HEK293 (cell line): ENCODE data around the gene NDRG3.
"Not testable (repeated sequence)": the region's sequence is repeated elsewhere in the genome, so short reads cannot be mapped to it uniquely, and the experiment has no call there.

Experiments used
- CTCF ChIA-PET: fragments of 350-600 bp; formaldehyde crosslinking; extraction: SDS; loops from one replicate; lab custom pipeline; 2021; ENCODE audit warnings: antibody characterized with exemption; lab: Yijun Ruan, JAX
- POLR2A ChIA-PET: fragments of 300-600 bp; formaldehyde crosslinking; extraction: SDS; loops from one replicate; lab custom pipeline; 2020; ENCODE audit warnings: antibody characterized with exemption, inconsistent platforms; lab: Yijun Ruan, JAX
- H3K27ac ChIP-seq: fragments of 200-500 bp; sonication (Bioruptor generic); 2 replicates; pipeline ENCODE4 v1.5.1; 2014; ENCODE audit warnings: low read depth, low read length, control low read depth, inconsistent platforms; ENCODE audit errors: extremely low read depth
- H3K36me3 ChIP-seq, 2 experiments: fragments of 200-500 bp in 1 of 2; sonication (Bioruptor generic) in 1 of 2; 1 replicate in 1 of 2; 2 replicates in 1 of 2; pipeline ENCODE4 v1.5.1; 2014 to 2017; ENCODE audit warnings: inconsistent platforms in 2 of 2, low read length in 2 of 2; ENCODE audit not compliant: control insufficient read depth in 2 of 2, insufficient read depth in 1 of 2
- H3K4me1 ChIP-seq: fragments of 200-500 bp; sonication (Bioruptor generic); 2 replicates; pipeline ENCODE4 v1.5.1; 2014; ENCODE audit warnings: mild to moderate bottlenecking, low read length, inconsistent platforms; ENCODE audit not compliant: control insufficient read depth, insufficient read depth
- H3K4me3 ChIP-seq: 2 replicates; pipeline ENCODE4 v1.5.1; 2011; ENCODE audit warnings: low read depth, mild to moderate bottlenecking, control low read depth, low read length, moderate library complexity
- H3K9me3 ChIP-seq: fragments of 200-500 bp; sonication (Bioruptor generic); 2 replicates; pipeline ENCODE4 v1.5.1; 2014; ENCODE audit warnings: low read depth, low read length, inconsistent platforms; ENCODE audit not compliant: control insufficient read depth, insufficient read depth
- GLI4 ChIP-seq: fragments of 450-650 bp; formaldehyde crosslinking; IDR thresholded peaks from 2 replicates; pipeline ENCODE4 v1.5.1; 2016; ENCODE audit warnings: missing biosample characterization, missing genetic modification characterization
- KLF7 ChIP-seq: fragments of 450-650 bp; formaldehyde crosslinking; IDR thresholded peaks from 2 replicates; pipeline ENCODE4 v1.5.1; 2016; ENCODE audit warnings: missing biosample characterization, missing genetic modification characterization, borderline replicate concordance
- KLF9 ChIP-seq: fragments of 450-650 bp; formaldehyde crosslinking; IDR thresholded peaks from 2 replicates; pipeline ENCODE4 v1.5.1; 2016; ENCODE audit warnings: missing biosample characterization, missing genetic modification characterization, low read depth
- OVOL3 ChIP-seq: fragments of 450-650 bp; formaldehyde crosslinking; IDR thresholded peaks from 2 replicates; pipeline ENCODE4 v1.5.1; 2016; ENCODE audit warnings: missing biosample characterization, missing genetic modification characterization
- ZFP3 ChIP-seq: fragments of 450-650 bp; formaldehyde crosslinking; IDR thresholded peaks from 2 replicates; pipeline ENCODE4 v1.5.1; 2016; ENCODE audit warnings: low read depth, missing biosample characterization, missing genetic modification characterization
- ZFP41 ChIP-seq: fragments of 450-650 bp; formaldehyde crosslinking; IDR thresholded peaks from 2 replicates; pipeline ENCODE4 v1.5.1; 2016; ENCODE audit warnings: missing biosample characterization, missing genetic modification characterization, borderline replicate concordance
- ZNF10 ChIP-seq: fragments of 450-650 bp; formaldehyde crosslinking; IDR thresholded peaks from 2 replicates; pipeline ENCODE4 v1.5.1; 2017; ENCODE audit warnings: missing biosample characterization, missing genetic modification characterization
- ZNF112 ChIP-seq: fragments of 450-650 bp; formaldehyde crosslinking; IDR thresholded peaks from 2 replicates; pipeline ENCODE4 v1.5.0; 2017; ENCODE audit warnings: missing biosample characterization, missing genetic modification characterization
- ZNF114 ChIP-seq: fragments of 450-650 bp; formaldehyde crosslinking; IDR thresholded peaks from 2 replicates; pipeline ENCODE4 v1.5.0; 2017; ENCODE audit warnings: missing biosample characterization, missing genetic modification characterization
- ZNF155 ChIP-seq: fragments of 450-650 bp; formaldehyde crosslinking; IDR thresholded peaks from 2 replicates; pipeline ENCODE4 v1.5.1; 2016; ENCODE audit warnings: missing biosample characterization, missing genetic modification characterization
- ZNF157 ChIP-seq: fragments of 450-650 bp; formaldehyde crosslinking; IDR thresholded peaks from 2 replicates; pipeline ENCODE4 v1.5.1; 2016; ENCODE audit warnings: missing biosample characterization, missing genetic modification characterization
- ZNF16 ChIP-seq: fragments of 450-650 bp; formaldehyde crosslinking; IDR thresholded peaks from 2 replicates; pipeline ENCODE4 v1.5.1; 2016; ENCODE audit warnings: low read depth, missing biosample characterization, missing genetic modification characterization
- ZNF23 ChIP-seq: fragments of 450-650 bp; formaldehyde crosslinking; IDR thresholded peaks from 2 replicates; pipeline ENCODE4 v1.5.1; 2016; ENCODE audit warnings: missing biosample characterization, missing genetic modification characterization, borderline replicate concordance
- ZNF274 ChIP-seq, 2 experiments: fragments of 200-500 bp in 1 of 2; fragments of 450-650 bp in 1 of 2; sonication (Bioruptor generic) in 1 of 2; formaldehyde crosslinking in 1 of 2; IDR thresholded peaks; 2 replicates each; pipeline versions ENCODE4 v1.5.1 to v1.6.1; 2014 to 2016; ENCODE audit warnings: borderline replicate concordance in 1 of 2, inconsistent platforms in 1 of 2, low read length in 1 of 2, missing biosample characterization in 1 of 2, missing genetic modification characterization in 1 of 2
- ZNF354C ChIP-seq: fragments of 450-650 bp; formaldehyde crosslinking; IDR thresholded peaks from 2 replicates; pipeline ENCODE4 v1.5.1; 2016; ENCODE audit warnings: missing biosample characterization, missing genetic modification characterization, low read depth, borderline replicate concordance
- ZNF549 ChIP-seq: fragments of 450-650 bp; IDR thresholded peaks from 2 replicates; pipeline ENCODE4 v1.5.1; 2018; ENCODE audit warnings: missing biosample characterization, missing genetic modification characterization, mild to moderate bottlenecking, inconsistent platforms, moderate library complexity
- ZNF555 ChIP-seq: fragments of 450-650 bp; formaldehyde crosslinking; conservative IDR thresholded peaks from 2 replicates; pipeline ENCODE4 v1.5.1; 2017; ENCODE audit warnings: missing biosample characterization, mild to moderate bottlenecking, missing genetic modification characterization, inconsistent platforms
- ZNF560 ChIP-seq: fragments of 450-650 bp; formaldehyde crosslinking; IDR thresholded peaks from 2 replicates; pipeline ENCODE4 v1.5.1; 2017; ENCODE audit warnings: missing biosample characterization, missing genetic modification characterization, borderline replicate concordance
- ZNF626 ChIP-seq: fragments of 450-650 bp; sonication (Bioruptor Pico); formaldehyde crosslinking; IDR thresholded peaks from 2 replicates; pipeline ENCODE4 v1.5.1; 2018; ENCODE audit warnings: missing biosample characterization, missing genetic modification characterization, inconsistent platforms
- ZNF660 ChIP-seq: fragments of 450-650 bp; IDR thresholded peaks from 2 replicates; pipeline ENCODE4 v1.5.1; 2018; ENCODE audit warnings: missing biosample characterization, mild to moderate bottlenecking, missing genetic modification characterization
- ZSCAN30 ChIP-seq: fragments of 450-650 bp; IDR thresholded peaks from 2 replicates; pipeline ENCODE4 v1.5.1; 2018; ENCODE audit warnings: missing biosample characterization, mild to moderate bottlenecking, missing genetic modification characterization, moderate library complexity
- TF ChIP-seq, protein P1 (sequence below): fragments of 450-650 bp; formaldehyde crosslinking; IDR thresholded peaks from 2 replicates; pipeline ENCODE4 v1.5.1; 2016; ENCODE audit warnings: missing biosample characterization, missing genetic modification characterization
- TF ChIP-seq, protein P2 (sequence below): fragments of 450-650 bp; formaldehyde crosslinking; IDR thresholded peaks from 2 replicates; pipeline ENCODE4 v1.5.1; 2016; ENCODE audit warnings: missing biosample characterization, missing genetic modification characterization
- TF ChIP-seq, protein P3 (sequence below): fragments of 450-650 bp; formaldehyde crosslinking; IDR thresholded peaks from 2 replicates; pipeline ENCODE4 v1.5.1; 2016; ENCODE audit warnings: missing biosample characterization, missing genetic modification characterization

The NDRG3 gene

DNA sequence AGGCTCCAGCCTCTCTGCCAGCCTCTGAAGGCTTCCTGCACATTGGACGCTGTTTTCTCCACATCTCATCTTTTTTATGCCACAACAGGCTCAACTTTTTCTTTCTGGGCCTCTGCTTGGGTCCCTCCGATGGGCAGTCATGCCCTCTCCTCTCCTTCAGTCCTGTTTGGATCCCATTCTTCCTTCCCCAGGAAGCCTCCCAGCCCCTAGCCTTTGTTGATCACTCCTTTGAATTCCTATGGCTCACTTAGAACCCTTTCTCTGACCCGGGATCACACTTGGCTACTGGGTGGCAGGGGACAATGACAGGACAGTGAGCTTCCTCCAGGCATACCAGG is 104.4 kb downstream of the NDRG3 start:
- no peaks in the 10 kb centered on the region for H3K4me1 ChIP-seq
- H3K27ac ChIP-seq, result no peak overlapping the region
- POLR2A ChIA-PET, result no interaction called here
- no peaks in the 10 kb centered on the region for H3K9me3 ChIP-seq
- CTCF ChIA-PET, result no interaction called here
- TF ChIP-seq ZNF626 (tag by site-specific recombination), result no peak
- TF ChIP-seq ZNF560 (tag by site-specific recombination), result no peak
- TF ChIP-seq ZNF23 (tag by site-specific recombination), result no peak
- H3K4me3 ChIP-seq, result no peak overlapping the region
- H3K36me3 ChIP-seq, result no peaks in the 10 kb centered on the region

DNA sequence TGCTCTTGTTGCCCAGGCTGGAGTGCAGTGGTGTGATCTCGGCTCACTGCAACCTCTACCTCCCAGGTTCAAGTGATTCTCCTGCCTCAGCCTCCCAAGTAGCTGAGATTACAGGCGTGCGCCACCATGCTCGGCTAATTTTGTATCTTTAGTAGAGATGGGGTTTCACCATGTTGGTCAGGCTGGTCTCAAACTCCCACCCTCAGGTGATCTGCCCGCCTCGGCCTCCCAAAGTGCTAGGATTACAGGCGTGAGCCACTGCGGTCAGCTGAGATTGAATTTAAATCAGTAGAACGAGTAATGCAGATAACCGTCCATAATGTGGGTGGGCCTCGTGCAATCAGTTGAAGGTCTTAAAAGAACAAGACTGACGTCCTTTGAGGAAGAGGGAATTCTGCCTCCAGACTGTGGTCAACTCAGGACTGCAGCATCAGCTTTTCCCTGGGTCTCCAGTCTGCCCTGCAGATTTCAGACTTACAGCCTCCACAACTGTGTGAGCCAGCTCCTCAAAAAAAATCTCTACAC is 107.0 kb downstream of the NDRG3 start:
- H3K4me3 ChIP-seq, H3K27ac ChIP-seq, H3K9me3 ChIP-seq, H3K4me1 ChIP-seq, POLR2A ChIA-PET, H3K36me3 ChIP-seq: not testable (repeated sequence)
- CTCF ChIA-PET, result interaction anchor here (0.6 kb wide), 1 partner anchor 82 kb away, joined by 3 read pairs; no protein-coding TSS in a partner anchor
- TF ChIP-seq ZNF10 (tag by site-specific recombination), result peak; percentile 97

DNA sequence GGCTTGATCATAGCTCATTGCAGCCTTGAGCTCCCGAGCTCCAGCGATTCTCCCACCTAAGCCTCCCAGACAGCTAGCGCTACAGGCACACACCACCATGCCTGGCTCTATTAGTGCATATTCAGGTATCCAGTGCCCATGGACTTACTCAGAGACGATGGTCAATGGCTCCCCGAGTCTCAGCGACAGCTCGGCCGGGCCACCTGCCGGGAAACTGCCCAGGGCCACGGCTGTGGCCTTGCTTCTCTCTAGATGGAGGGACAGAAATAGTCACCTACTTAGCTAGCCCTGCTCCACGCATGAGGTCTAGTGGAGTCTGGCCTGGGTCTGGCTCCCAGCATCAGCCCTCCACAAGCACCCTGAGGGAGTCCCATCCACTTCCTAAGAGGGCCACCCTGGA is 111.5 kb downstream of the NDRG3 start:
- POLR2A ChIA-PET, result no interaction called here
- no peaks in the 10 kb centered on the region for H3K4me1 ChIP-seq
- no peaks in the 10 kb centered on the region for H3K9me3 ChIP-seq
- no peaks in the 10 kb centered on the region for H3K36me3 ChIP-seq
- CTCF ChIA-PET, result no interaction called here
- no peak overlapping the region for H3K27ac ChIP-seq
- no peak overlapping the region for H3K4me3 ChIP-seq
- TF ChIP-seq ZNF155 (tag by site-specific recombination), result no peak
- no peak for TF ChIP-seq ZNF114 (tag by site-specific recombination)
- TF ChIP-seq, protein P1, sequence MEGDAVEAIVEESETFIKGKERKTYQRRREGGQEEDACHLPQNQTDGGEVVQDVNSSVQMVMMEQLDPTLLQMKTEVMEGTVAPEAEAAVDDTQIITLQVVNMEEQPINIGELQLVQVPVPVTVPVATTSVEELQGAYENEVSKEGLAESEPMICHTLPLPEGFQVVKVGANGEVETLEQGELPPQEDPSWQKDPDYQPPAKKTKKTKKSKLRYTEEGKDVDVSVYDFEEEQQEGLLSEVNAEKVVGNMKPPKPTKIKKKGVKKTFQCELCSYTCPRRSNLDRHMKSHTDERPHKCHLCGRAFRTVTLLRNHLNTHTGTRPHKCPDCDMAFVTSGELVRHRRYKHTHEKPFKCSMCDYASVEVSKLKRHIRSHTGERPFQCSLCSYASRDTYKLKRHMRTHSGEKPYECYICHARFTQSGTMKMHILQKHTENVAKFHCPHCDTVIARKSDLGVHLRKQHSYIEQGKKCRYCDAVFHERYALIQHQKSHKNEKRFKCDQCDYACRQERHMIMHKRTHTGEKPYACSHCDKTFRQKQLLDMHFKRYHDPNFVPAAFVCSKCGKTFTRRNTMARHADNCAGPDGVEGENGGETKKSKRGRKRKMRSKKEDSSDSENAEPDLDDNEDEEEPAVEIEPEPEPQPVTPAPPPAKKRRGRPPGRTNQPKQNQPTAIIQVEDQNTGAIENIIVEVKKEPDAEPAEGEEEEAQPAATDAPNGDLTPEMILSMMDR (tag by site-specific recombination), result no peak
- no peak for TF ChIP-seq ZNF660 (tag by site-specific recombination)
- no peak for TF ChIP-seq ZNF112 (tag by site-specific recombination)
- no peak for TF ChIP-seq ZNF16 (tag by site-specific recombination)
- no peak for TF ChIP-seq ZNF274 (IDR thresholded peaks at IDR 0.05; ENCODE audit: low read length)
- TF ChIP-seq ZNF274 (tag by site-specific recombination; IDR thresholded peaks at IDR 0.05; ENCODE audit: borderline replicate concordance), result no peak
- TF ChIP-seq ZNF157 (tag by site-specific recombination), result no peak
- TF ChIP-seq ZNF549 (tag by site-specific recombination), result no peak

DNA sequence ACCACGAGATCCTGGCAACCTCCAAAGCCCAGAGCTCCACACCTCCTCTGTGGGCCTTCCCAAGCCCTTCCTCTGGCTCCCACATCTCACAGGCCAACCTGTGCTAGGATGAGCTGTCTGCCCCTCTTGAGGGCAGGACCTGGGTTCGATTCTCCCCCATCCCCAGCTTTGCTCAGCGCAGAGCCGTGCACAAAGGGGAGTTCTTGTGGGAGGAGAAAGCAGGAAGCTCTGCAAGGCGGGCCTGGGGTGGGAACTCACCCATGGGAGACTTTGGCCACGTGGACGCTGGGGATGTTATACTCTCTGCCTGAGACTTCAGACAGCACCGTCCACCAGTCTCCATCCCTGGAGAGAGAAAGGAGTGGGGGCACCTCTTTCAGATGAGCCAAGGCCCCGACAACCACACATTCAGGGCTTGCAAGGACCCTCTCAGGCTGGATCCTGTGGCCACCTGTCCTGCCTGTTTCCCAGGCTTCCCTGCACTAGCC is 112.6 kb downstream of the NDRG3 start:
- POLR2A ChIA-PET, result interaction anchor here (0.5 to 0.7 kb wide), 2 partner anchors 15 to 359 kb away, joined by 3 read pairs; no protein-coding TSS in a partner anchor
- Histone ChIP-seq H3K27ac (no peak overlapping the region), H3K4me1 (no peaks in the 10 kb centered on the region), H3K9me3 (no peaks in the 10 kb centered on the region), H3K4me3 (no peak overlapping the region), H3K36me3 (no peaks in the 10 kb centered on the region)
- CTCF ChIA-PET, result interaction anchor here (0.7 to 1.1 kb wide), 2 partner anchors 20 to 21 kb away, joined by 3 to 4 read pairs; no protein-coding TSS in a partner anchor
- TF ChIP-seq, protein P2, sequence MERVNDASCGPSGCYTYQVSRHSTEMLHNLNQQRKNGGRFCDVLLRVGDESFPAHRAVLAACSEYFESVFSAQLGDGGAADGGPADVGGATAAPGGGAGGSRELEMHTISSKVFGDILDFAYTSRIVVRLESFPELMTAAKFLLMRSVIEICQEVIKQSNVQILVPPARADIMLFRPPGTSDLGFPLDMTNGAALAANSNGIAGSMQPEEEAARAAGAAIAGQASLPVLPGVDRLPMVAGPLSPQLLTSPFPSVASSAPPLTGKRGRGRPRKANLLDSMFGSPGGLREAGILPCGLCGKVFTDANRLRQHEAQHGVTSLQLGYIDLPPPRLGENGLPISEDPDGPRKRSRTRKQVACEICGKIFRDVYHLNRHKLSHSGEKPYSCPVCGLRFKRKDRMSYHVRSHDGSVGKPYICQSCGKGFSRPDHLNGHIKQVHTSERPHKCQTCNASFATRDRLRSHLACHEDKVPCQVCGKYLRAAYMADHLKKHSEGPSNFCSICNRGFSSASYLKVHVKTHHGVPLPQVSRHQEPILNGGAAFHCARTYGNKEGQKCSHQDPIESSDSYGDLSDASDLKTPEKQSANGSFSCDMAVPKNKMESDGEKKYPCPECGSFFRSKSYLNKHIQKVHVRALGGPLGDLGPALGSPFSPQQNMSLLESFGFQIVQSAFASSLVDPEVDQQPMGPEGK (tag by site-specific recombination), result no peak
- TF ChIP-seq ZNF555 (tag by site-specific recombination) (no peak), GLI4 (tag by site-specific recombination) (no peak), KLF9 (tag by site-specific recombination) (no peak), ZFP41 (tag by site-specific recombination) (no peak), OVOL3 (no peak), KLF7 (tag by site-specific recombination) (no peak), ZSCAN30 (tag by site-specific recombination) (no peak), ZNF354C (tag by site-specific recombination) (no peak), ZNF560 (tag by site-specific recombination) (no peak), ZFP3 (no peak)
- TF ChIP-seq, protein P3, sequence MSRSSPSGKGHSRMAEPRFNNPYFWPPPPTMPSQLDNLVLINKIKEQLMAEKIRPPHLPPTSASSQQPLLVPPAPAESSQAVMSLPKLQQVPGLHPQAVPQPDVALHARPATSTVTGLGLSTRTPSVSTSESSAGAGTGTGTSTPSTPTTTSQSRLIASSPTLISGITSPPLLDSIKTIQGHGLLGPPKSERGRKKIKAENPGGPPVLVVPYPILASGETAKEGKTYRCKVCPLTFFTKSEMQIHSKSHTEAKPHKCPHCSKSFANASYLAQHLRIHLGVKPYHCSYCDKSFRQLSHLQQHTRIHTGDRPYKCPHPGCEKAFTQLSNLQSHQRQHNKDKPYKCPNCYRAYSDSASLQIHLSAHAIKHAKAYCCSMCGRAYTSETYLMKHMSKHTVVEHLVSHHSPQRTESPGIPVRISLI (tag by site-specific recombination), result no peak
